Left ventricle myocardium inferior (tissue), 1 donor: ENCODE measurements around the gene FARS2. TPM values are rescaled to one million over a fixed set of nuclear protein-coding genes. Genes with fewer than 3 reads are reported as not detected.

Experiments
- DNase-seq: peaks from one replicate; pipeline ENCODE4 v3.0.0-alpha.2; 2020
- H3K27ac ChIP-seq: fragments of 200-600 bp; replicated peaks from 2 replicates; pipeline ENCODE4 v1.8.0; 2021
- H3K27me3 ChIP-seq: fragments of 200-600 bp; 2 replicates; pipeline ENCODE4 v1.8.0; 2021; ENCODE audit warnings: low read depth
- H3K36me3 ChIP-seq: fragments of 200-600 bp; 2 replicates; pipeline ENCODE4 v1.8.0; 2021
- H3K4me1 ChIP-seq: fragments of 200-600 bp; 2 replicates; pipeline ENCODE4 v1.8.0; 2021
- H3K4me3 ChIP-seq: fragments of 200-600 bp; 2 replicates; pipeline ENCODE4 v1.8.0; 2021; ENCODE audit warnings: mild to moderate bottlenecking, moderate library complexity
- H3K9me3 ChIP-seq: fragments of 200-600 bp; replicated peaks from 2 replicates; pipeline ENCODE4 v1.8.0; 2021
- CTCF ChIP-seq: fragments of 200-600 bp; IDR thresholded peaks from 2 replicates; pipeline ENCODE4 v1.8.0; 2021; ENCODE audit warnings: antibody characterized with exemption, mild to moderate bottlenecking, borderline replicate concordance
- intact Hi-C: fragments of 100-400 bp; cut with micrococcal nuclease; formaldehyde crosslinking; loops from one replicate; pipeline ENCODE4 v1.11.0; 2022
- total RNA-seq: library from RNA; stranded (reverse); fragmentation: NEBNext Ultra II Directional; extraction: Animal tissue kit (Norgen Biotek cat#: 25700); gene quantifications from one replicate; pipeline ENCODE4 v1.2.1, GENCODE V29; 2021
- donor health status: DM: no; HTN: yes; CAD: no; lungs with severe emphysema.

FARS2 gene
- total RNA-seq, 1 donor from 2014 or later: 16.7 TPM

DNA sequence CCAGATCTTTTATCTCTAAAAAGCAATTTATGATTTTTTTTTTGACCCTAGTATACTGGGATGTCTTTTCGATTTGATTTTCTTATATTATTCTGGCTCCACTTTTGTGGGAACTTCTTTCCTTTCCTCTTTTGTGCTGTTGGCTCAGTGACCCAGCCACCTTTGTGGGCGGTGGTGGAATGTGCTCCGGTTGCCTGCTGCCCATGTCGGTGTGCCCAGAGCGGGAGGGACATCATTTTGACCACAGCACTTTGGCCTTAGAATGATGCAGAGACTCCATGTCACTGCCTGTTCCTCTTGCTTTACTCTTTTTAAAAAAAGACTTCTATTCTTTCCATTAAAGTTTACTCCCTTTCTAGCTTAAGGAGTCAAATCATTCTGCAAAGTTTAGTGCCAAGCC is 198.0 kb downstream of the FARS2 start:
- Histone ChIP-seq H3K36me3 (no peaks in the 10 kb centered on the region), H3K4me3 (no peak overlapping the region), H3K27ac (no peak overlapping the region), H3K9me3 (peaks cover 7% of the 10 kb centered on the region), H3K4me1 (no peaks in the 10 kb centered on the region), H3K27me3 (no peaks in the 10 kb centered on the region)
- no peak for DNase-seq
- no peak for TF ChIP-seq CTCF
- intact Hi-C loops: no loop called here

DNA sequence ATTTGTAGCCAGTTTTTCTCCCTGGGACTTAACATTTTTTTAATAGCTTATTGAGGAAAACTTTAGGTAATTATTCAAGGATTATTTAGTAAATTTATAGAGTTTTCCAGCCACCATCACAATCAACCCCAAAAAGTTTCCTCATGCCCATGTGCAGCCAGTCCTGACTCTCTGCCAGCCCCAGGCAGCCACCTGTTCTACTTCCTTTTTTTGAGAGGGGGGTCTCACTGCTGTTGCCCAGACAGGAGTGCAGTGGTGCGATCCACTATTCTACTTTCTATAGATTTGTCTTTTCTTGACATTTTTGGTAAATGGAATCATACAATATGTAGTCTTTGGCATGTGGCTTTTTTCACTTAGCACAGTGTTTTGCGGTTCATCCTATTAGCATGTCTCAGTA is 200.1 kb downstream of the FARS2 start:
- no peaks in the 10 kb centered on the region for H3K36me3 ChIP-seq
- no peaks in the 10 kb centered on the region for H3K27me3 ChIP-seq
- H3K4me3 ChIP-seq: no peak overlapping the region
- H3K27ac ChIP-seq: no peak overlapping the region
- no peak for DNase-seq
- H3K4me1 ChIP-seq: peaks cover under 1% of the 10 kb centered on the region
- intact Hi-C loops: no loop called here
- H3K9me3 ChIP-seq: peaks cover 7% of the 10 kb centered on the region
- no peak for TF ChIP-seq CTCF

GRCh38 chr6:5462856-5463255 is 201.5 kb downstream of the FARS2 start:
- Histone ChIP-seq H3K36me3 (no peaks in the 10 kb centered on the region), H3K4me3 (no peak overlapping the region), H3K9me3 (peaks cover 7% of the 10 kb centered on the region), H3K27ac (no peak overlapping the region), H3K27me3 (no peaks in the 10 kb centered on the region), H3K4me1 (peaks cover 6% of the 10 kb centered on the region)
- TF ChIP-seq CTCF: no peak
- intact Hi-C loops: no loop called here
- DNase-seq: no peak

- no peak for TF ChIP-seq CTCF
- H3K9me3 ChIP-seq: peaks cover 7% of the 10 kb centered on the region
- H3K4me1 ChIP-seq: peaks cover 6% of the 10 kb centered on the region
- no peak overlapping the region for H3K4me3 ChIP-seq
- DNase-seq: no peak
- intact Hi-C loops: no loop called here
- no peak overlapping the region for H3K27ac ChIP-seq
- no peaks in the 10 kb centered on the region for H3K36me3 ChIP-seq
- no peaks in the 10 kb centered on the region for H3K27me3 ChIP-seq
Measured at GRCh38 chr6:5463690-5464089, 202.4 kb downstream of the FARS2 start.

DNA sequence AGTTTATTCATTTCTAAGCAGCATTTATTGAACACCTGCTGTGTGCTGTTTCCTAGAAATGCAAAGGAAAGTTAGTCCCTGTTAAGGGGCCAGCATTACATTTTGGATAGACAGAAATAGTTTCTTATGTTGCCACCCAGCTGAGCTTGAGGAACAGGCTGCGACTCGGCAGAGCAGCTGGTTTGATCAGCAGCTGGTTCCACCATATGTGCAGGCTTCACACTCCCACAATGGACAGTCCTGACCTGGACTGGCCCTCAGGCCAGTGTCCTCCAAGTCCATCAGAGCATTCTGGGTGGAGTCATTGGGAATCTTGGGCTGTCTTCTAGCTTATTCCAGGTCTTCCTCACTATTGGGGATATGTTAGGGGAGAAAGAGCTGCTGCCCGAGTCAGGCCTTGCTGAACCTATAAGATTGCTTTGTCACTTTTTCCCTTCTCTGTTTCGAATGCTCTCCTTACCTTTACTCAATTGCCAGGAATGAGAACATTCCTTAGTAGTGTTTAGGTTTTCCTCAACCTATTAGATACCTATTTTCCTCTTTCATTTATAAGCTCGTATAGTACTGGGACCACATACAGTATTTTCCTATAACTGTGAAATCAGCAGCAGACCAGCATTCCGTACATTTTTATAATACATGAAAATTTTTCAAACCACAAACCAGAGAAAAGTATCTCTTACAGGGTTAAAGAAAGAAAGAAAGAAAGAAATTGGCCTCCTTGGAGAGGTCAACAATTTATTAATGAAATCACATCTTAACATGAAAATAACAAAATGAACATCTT is 203.0 kb downstream of the FARS2 start:
- Histone ChIP-seq H3K27me3 (no peaks in the 10 kb centered on the region), H3K9me3 (peaks cover 7% of the 10 kb centered on the region), H3K36me3 (no peaks in the 10 kb centered on the region), H3K4me1 (peaks cover 6% of the 10 kb centered on the region), H3K27ac (no peak overlapping the region), H3K4me3 (no peak overlapping the region)
- DNase-seq: no peak
- TF ChIP-seq CTCF: no peak
- intact Hi-C loops: no loop called here
